AG08395 (cell line): ENCODE measurements around the gene DDI2.
"Not testable (repeated sequence)": the region's sequence is repeated elsewhere in the genome, so short reads cannot be mapped to it uniquely, and the experiment has no call there.

Source experiments
- DNase-seq: peaks from one replicate; pipeline ENCODE4 v3.0.0; 2012; ENCODE audit warnings: mixed read lengths, low spot score

Gene DDI2

GRCh38 chr1:15617173-15618076 lies at the start of gene DDI2:
TSS of gene DDI2 (plus strand) at chr1:15617458. CDS start at chr1:15617671, 213 bp downstream.
- peak; percentile 97 for DNase-seq

- DNase-seq: no peak
These were observed 48.7 kb upstream of the DDI2 start for GRCh38 chr1:15568387-15569073.

GRCh38 chr1:15570861-15571260 lies 46.4 kb upstream of the DDI2 start:
- no peak for DNase-seq

GRCh38 chr1:15571266-15571665 lies 46.0 kb upstream of the DDI2 start:
- no peak for DNase-seq

GRCh38 chr1:15573477-15573876 lies 43.8 kb upstream of the DDI2 start:
- no peak for DNase-seq

- DNase-seq: no peak
These were observed 42.5 kb upstream of the DDI2 start for GRCh38 chr1:15574741-15575140.

- no peak for DNase-seq
These were observed 41.6 kb upstream of the DDI2 start for GRCh38 chr1:15575549-15576150.

GRCh38 chr1:15577691-15578090 lies 39.6 kb upstream of the DDI2 start:
- no peak for DNase-seq

- DNase-seq: no peak
These were observed 38.2 kb upstream of the DDI2 start for GRCh38 chr1:15578921-15579682.

GRCh38 chr1:15579683-15580047 lies 37.6 kb upstream of the DDI2 start:
- no peak for DNase-seq

- no peak for DNase-seq
These were observed 34.1 kb upstream of the DDI2 start for GRCh38 chr1:15583016-15583706.

GRCh38 chr1:15584489-15585363 lies 32.5 kb upstream of the DDI2 start, which contains the start of gene AGMAT:
TSS of gene AGMAT (minus strand) at chr1:15585051. CDS start at chr1:15584967, 84 bp downstream.
- DNase-seq: peak; percentile 53

GRCh38 chr1:15592285-15592684 lies 25.0 kb upstream of the DDI2 start:
- DNase-seq: no peak

GRCh38 chr1:15595809-15596617 lies 21.2 kb upstream of the DDI2 start:
- no peak for DNase-seq

- DNase-seq: no peak
These were observed 18.8 kb upstream of the DDI2 start for GRCh38 chr1:15598436-15598835.

GRCh38 chr1:15603050-15603965 lies 13.9 kb upstream of the DDI2 start:
- DNase-seq: peak; percentile 99

- DNase-seq: not testable (repeated sequence)
These were observed 13.3 kb upstream of the DDI2 start for GRCh38 chr1:15603966-15604282.

GRCh38 chr1:15604400-15604799 lies 12.9 kb upstream of the DDI2 start:
- not testable (repeated sequence) for DNase-seq
